ENCODE data around the gene PTPRF.

The PTPRF gene

GRCh38 chr1:43552059-43552742, 21.5 kb downstream of the PTPRF start:
- no peak overlapping the region for H3K4me3 ChIP-seq (ENCODE audit: low read length)
- no peak for TF ChIP-seq CTCF (conservative IDR thresholded peaks at IDR 0.05; ENCODE audit: low read length)

GRCh38 chr1:43552813-43553212, 22.1 kb downstream of the PTPRF start:
- H3K4me3 ChIP-seq (ENCODE audit: low read length), result no peak overlapping the region
- no peak for TF ChIP-seq CTCF (conservative IDR thresholded peaks at IDR 0.05; ENCODE audit: low read length)
- peak; percentile 69 for DNase-seq (ENCODE audit: low read depth)

More at GRCh38 chr1:43552059-43552742, 21.5 kb downstream of the PTPRF start:
- no peak for DNase-seq (ENCODE audit: low read depth)

GRCh38 chr1:43554444-43554992, 23.8 kb downstream of the PTPRF start:
- DNase-seq (ENCODE audit: low read depth), result peak; percentile 48
- H3K4me3 ChIP-seq (ENCODE audit: low read length), result no peak overlapping the region
- peak; percentile 68 for TF ChIP-seq CTCF (conservative IDR thresholded peaks at IDR 0.05; ENCODE audit: low read length)

GRCh38 chr1:43556782-43557181, 26.1 kb downstream of the PTPRF start:
- TF ChIP-seq CTCF (conservative IDR thresholded peaks at IDR 0.05; ENCODE audit: low read length), result no peak
- no peak overlapping the region for H3K4me3 ChIP-seq (ENCODE audit: low read length)

GRCh38 chr1:43557744-43558245, 27.1 kb downstream of the PTPRF start:
- H3K4me3 ChIP-seq (ENCODE audit: low read length), result no peak overlapping the region
- peak; percentile 38 for DNase-seq (ENCODE audit: low read depth)
- TF ChIP-seq CTCF (conservative IDR thresholded peaks at IDR 0.05; ENCODE audit: low read length), result no peak

More at GRCh38 chr1:43556782-43557181, 26.1 kb downstream of the PTPRF start:
- no peak for DNase-seq (ENCODE audit: low read depth)

- no peak overlapping the region; the same call in 1 of the 2 replicates for H3K4me3 ChIP-seq (ENCODE audit: low read length)
- no peak for TF ChIP-seq CTCF (conservative IDR thresholded peaks at IDR 0.05; ENCODE audit: low read length)
- DNase-seq (ENCODE audit: low read depth), result peak; percentile 63
Observed at GRCh38 chr1:43558346-43558841, 27.7 kb downstream of the PTPRF start.

GRCh38 chr1:43559714-43560113, 29.0 kb downstream of the PTPRF start:
- H3K4me3 ChIP-seq (ENCODE audit: low read length), result no peak overlapping the region
- TF ChIP-seq CTCF (conservative IDR thresholded peaks at IDR 0.05; ENCODE audit: low read length), result no peak
- no peak for DNase-seq (ENCODE audit: low read depth)

All from AG10803 (cell line).